ENCODE data around the gene NCAM2.

NCAM2 gene

GRCh38 chr21:21468003-21468402 is 469.8 kb downstream of the NCAM2 start:
- no peak for DNase-seq

GRCh38 chr21:21481239-21481638 is 483.0 kb downstream of the NCAM2 start:
- no peak for DNase-seq

DNA sequence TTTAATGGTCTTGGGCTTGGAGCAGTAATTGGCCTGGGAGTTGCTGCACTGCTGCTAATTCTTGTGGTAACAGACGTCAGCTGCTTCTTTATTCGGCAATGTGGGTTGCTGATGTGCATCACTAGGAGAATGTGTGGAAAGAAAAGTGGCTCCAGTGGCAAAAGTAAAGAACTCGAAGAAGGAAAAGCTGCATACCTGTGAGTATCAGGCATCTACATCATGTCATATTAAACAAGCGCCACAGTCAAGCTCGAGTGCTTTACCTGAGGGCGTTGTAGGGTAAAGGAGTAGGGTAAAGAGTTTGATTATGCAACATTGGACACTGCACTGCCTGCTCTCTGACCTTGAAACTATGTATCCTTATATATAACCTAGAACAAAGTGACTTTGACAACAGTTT is 510.6 kb downstream of the NCAM2 start:
- DNase-seq, result no peak

- DNase-seq, result no peak
Measured at GRCh38 chr21:21530680-21531079, 532.5 kb downstream of the NCAM2 start.

- no peak for DNase-seq
Measured at GRCh38 chr21:21547368-21547953, 549.3 kb downstream of the NCAM2 start.

GRCh38 chr21:21559285-21560045 is 561.3 kb downstream of the NCAM2 start:
- DNase-seq, result no peak

Data from stimulated activated naive CD4-positive, alpha-beta T cell (primary cell).